HepG2 (cell line): ENCODE data around the gene TMC4. TPM values are rescaled to one million over a fixed set of nuclear protein-coding genes. Genes with fewer than 3 reads are reported as not detected.

Experiments
- CENPT ChIP-seq: sonication (generic); formaldehyde crosslinking; IDR thresholded peaks from 2 replicates; pipeline ENCODE4 v1.8.0; 2022; ENCODE audit warnings: low read depth, mild to moderate bottlenecking, moderate library complexity, missing genetic modification reagents
- EZH2 ChIP-seq: conservative IDR thresholded peaks from 2 replicates; pipeline ENCODE4 v1.6.1; 2012; ENCODE audit warnings: mild to moderate bottlenecking, low read depth, low read length, moderate library complexity
- ISL2 ChIP-seq: sonication (generic); formaldehyde crosslinking; IDR thresholded peaks from 2 replicates; pipeline ENCODE4 v1.5.0; 2020; ENCODE audit warnings: missing genetic modification reagents
- KAT2B ChIP-seq: fragments of 150-350 bp; IDR thresholded peaks from 2 replicates; pipeline ENCODE4 v1.6.1; 2014; ENCODE audit warnings: low read depth, low read length, borderline replicate concordance
- MAF1 ChIP-seq: sonication (generic); formaldehyde crosslinking; IDR thresholded peaks from 2 replicates; pipeline ENCODE4 v1.5.0; 2020; ENCODE audit warnings: missing genetic modification reagents, borderline replicate concordance
- MAFK ChIP-seq, 2 experiments: IDR thresholded peaks in 1 of 2; conservative IDR thresholded peaks in 1 of 2; 2 replicates each; pipeline ENCODE4 v1.6.1; 2011; ENCODE audit warnings: improper control_type of control experiment in 2 of 2, low read length in 2 of 2
- TCF7 ChIP-seq: sonication (generic); IDR thresholded peaks from 2 replicates; pipeline ENCODE4 v1.6.1; 2016; ENCODE audit warnings: antibody characterized with exemption, low read depth
- TGIF2 ChIP-seq: IDR thresholded peaks from 2 replicates; pipeline ENCODE4 v1.6.1; 2016; ENCODE audit warnings: control low read depth, missing compliant biosample characterization
- U2AF2 ChIP-seq: fragments of 200-400 bp; formaldehyde crosslinking; IDR thresholded peaks from 2 replicates; pipeline ENCODE4 v1.6.1; 2017; ENCODE audit warnings: low read depth, mild to moderate bottlenecking, low read length
- ZFP36L2 ChIP-seq: sonication (generic); formaldehyde crosslinking; IDR thresholded peaks from 2 replicates; pipeline ENCODE4 v1.4.0; 2020; ENCODE audit warnings: missing genetic modification reagents
- ZMYM2 ChIP-seq: sonication (generic); formaldehyde crosslinking; IDR thresholded peaks from 2 replicates; pipeline ENCODE4 v1.8.0; 2022; ENCODE audit warnings: mild to moderate bottlenecking, missing genetic modification reagents
- ZMYM4 ChIP-seq: sonication (generic); formaldehyde crosslinking; IDR thresholded peaks from 2 replicates; pipeline ENCODE4 v1.8.1; 2023; ENCODE audit warnings: mild to moderate bottlenecking, missing genetic modification reagents
- ZNF30 ChIP-seq: sonication (generic); formaldehyde crosslinking; IDR thresholded peaks from 2 replicates; pipeline ENCODE4 v1.5.0; 2020; ENCODE audit warnings: mild to moderate bottlenecking, missing genetic modification reagents
- ZSCAN31 ChIP-seq: sonication (generic); formaldehyde crosslinking; IDR thresholded peaks from 2 replicates; pipeline ENCODE4 v1.5.0; 2020; ENCODE audit warnings: low read depth, mild to moderate bottlenecking, missing genetic modification reagents
- polyA plus RNA-seq, 8 experiments: library from polyadenylated mRNA; depleted of rRNA in 3 of 8; stranded (reverse) in 7 of 8; unstranded in 1 of 8; fragments of >200 nt; fragmentation: Illumina TruSeq in 4 of 8; extraction: Trizol in 4 of 8; gene quantifications; 2 replicates each; pipeline versions ENCODE4 v1.2.1 to v1.2.3, GENCODE V29; 2011 to 2016; ENCODE audit warnings: low read depth in 4 of 8, missing spikeins in 1 of 8, mixed read lengths in 1 of 8; ENCODE audit not compliant: insufficient read depth in 1 of 8
- total RNA-seq, 5 experiments: library from RNA; depleted of rRNA; stranded (reverse); fragments of >200 nt; fragmentation: Illumina TruSeq; extraction: Trizol; gene quantifications; 2 replicates each; pipeline ENCODE4 v1.2.3, GENCODE V29; 2016; ENCODE audit warnings: low read depth in 1 of 5
- TF ChIP-seq, protein P1 (sequence below): conservative IDR thresholded peaks from 2 replicates; pipeline ENCODE4 v1.6.1; 2018; ENCODE audit warnings: missing genetic modification reagents
- TF ChIP-seq, protein P2 (sequence below): IDR thresholded peaks from 2 replicates; pipeline ENCODE4 v1.6.1; 2016; ENCODE audit warnings: mild to moderate bottlenecking
- TF ChIP-seq, protein P3 (sequence below): sonication (generic); formaldehyde crosslinking; IDR thresholded peaks from 2 replicates; pipeline ENCODE4 v1.5.1; 2020; ENCODE audit warnings: missing genetic modification reagents, mild to moderate bottlenecking, borderline replicate concordance
- TF ChIP-seq, protein P4 (sequence below): sonication (generic); formaldehyde crosslinking; IDR thresholded peaks from 2 replicates; pipeline ENCODE4 v1.5.0; 2020; ENCODE audit warnings: mild to moderate bottlenecking, missing genetic modification reagents
- TF ChIP-seq, protein P5 (sequence below): sonication (generic); formaldehyde crosslinking; IDR thresholded peaks from 2 replicates; pipeline ENCODE4 v1.4.0; 2020; ENCODE audit warnings: missing genetic modification reagents

TMC4 gene
- total and polyA plus RNA-seq, 2 of the 13 experiments (the other 11 are each of a cell fraction or from before 2014, with no cell fraction given) = 0.13 to 0.24 TPM

DNA sequence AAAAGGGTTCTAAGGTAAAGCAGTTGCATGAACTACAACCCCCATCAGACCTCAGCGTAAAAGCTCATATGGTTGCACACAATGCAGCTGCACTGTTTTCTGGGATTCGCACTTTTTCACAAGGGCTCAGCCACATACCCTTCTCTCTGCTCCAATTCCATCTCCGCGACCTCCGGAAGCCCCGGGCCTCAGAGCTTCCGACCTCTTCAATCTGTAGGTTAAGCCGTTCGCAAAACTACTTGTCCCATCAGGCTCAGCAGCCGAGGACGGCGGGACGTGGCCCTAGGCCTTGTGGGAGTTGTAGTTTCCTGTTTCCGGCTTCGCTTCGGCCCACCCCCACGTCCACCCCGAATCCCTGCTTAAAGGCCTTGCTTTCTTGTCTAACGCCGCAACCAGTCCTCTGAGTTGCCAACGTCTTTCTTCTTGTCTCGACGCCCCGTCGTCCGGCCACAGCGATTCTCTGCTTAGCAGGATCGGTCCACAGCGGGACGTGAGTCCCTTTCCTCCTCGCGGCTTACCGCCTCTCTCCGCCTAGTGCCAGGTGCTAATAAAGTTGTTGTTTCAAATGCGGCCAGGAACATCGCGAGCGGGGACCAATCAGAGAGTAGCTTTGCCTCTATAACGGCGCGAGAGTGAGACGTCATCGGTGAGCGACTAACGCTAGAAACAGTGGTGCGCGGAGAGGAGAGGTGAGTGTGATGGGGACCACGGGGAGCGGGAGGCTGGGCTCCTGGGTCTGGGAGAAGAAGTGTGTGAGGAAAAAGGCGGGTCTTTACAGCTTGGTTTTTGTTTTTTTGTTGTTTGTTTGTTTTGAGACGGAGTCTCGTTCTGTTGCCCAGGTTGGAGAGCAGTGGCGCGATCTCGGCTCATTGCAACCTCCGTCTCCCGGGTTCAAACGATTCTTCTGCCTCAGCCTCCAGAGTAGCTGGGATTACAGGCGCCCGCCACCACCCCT is 57.6 kb downstream of the TMC4 start, which contains the start of the genes PRPF31 and TFPT (continued):
- TF ChIP-seq, protein P1, sequence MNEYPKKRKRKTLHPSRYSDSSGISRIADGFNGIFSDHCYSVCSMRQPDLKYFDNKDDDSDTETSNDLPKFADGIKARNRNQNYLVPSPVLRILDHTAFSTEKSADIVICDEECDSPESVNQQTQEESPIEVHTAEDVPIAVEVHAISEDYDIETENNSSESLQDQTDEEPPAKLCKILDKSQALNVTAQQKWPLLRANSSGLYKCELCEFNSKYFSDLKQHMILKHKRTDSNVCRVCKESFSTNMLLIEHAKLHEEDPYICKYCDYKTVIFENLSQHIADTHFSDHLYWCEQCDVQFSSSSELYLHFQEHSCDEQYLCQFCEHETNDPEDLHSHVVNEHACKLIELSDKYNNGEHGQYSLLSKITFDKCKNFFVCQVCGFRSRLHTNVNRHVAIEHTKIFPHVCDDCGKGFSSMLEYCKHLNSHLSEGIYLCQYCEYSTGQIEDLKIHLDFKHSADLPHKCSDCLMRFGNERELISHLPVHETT (CRISPR knock-in tag) = peak; percentile 86
- TF ChIP-seq, protein P2, sequence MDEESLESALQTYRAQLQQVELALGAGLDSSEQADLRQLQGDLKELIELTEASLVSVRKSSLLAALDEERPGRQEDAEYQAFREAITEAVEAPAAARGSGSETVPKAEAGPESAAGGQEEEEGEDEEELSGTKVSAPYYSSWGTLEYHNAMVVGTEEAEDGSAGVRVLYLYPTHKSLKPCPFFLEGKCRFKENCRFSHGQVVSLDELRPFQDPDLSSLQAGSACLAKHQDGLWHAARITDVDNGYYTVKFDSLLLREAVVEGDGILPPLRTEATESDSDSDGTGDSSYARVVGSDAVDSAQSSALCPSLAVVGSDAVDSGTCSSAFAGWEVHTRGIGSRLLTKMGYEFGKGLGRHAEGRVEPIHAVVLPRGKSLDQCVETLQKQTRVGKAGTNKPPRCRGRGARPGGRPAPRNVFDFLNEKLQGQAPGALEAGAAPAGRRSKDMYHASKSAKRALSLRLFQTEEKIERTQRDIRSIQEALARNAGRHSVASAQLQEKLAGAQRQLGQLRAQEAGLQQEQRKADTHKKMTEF = peak; percentile 90
- no peak for TF ChIP-seq EZH2
- TF ChIP-seq, protein P3, sequence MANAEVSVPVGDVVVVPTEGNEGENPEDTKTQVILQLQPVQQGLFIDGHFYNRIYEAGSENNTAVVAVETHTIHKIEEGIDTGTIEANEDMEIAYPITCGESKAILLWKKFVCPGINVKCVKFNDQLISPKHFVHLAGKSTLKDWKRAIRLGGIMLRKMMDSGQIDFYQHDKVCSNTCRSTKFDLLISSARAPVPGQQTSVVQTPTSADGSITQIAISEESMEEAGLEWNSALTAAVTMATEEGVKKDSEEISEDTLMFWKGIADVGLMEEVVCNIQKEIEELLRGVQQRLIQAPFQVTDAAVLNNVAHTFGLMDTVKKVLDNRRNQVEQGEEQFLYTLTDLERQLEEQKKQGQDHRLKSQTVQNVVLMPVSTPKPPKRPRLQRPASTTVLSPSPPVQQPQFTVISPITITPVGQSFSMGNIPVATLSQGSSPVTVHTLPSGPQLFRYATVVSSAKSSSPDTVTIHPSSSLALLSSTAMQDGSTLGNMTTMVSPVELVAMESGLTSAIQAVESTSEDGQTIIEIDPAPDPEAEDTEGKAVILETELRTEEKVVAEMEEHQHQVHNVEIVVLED (CRISPR knock-in tag) = peak; percentile 99
- TF ChIP-seq ZMYM4 (CRISPR knock-in tag) = peak; percentile 70; the same call in 1 of the 2 replicates
- no peak; a peak in 1 of 4 replicates for TF ChIP-seq MAFK (conservative IDR thresholded peaks at IDR 0.05 in 1 of 2, IDR thresholded peaks at IDR 0.05 in 1 of 2; ENCODE audit: low read length in 2 of 2)
- no peak for TF ChIP-seq ZSCAN31 (CRISPR knock-in tag)
- no peak for TF ChIP-seq CENPT
- TF ChIP-seq TCF7 = no peak
- no peak for TF ChIP-seq ZNF30 (CRISPR knock-in tag)
- no peak for TF ChIP-seq ZMYM2 (CRISPR knock-in tag)
- TF ChIP-seq, protein P4, sequence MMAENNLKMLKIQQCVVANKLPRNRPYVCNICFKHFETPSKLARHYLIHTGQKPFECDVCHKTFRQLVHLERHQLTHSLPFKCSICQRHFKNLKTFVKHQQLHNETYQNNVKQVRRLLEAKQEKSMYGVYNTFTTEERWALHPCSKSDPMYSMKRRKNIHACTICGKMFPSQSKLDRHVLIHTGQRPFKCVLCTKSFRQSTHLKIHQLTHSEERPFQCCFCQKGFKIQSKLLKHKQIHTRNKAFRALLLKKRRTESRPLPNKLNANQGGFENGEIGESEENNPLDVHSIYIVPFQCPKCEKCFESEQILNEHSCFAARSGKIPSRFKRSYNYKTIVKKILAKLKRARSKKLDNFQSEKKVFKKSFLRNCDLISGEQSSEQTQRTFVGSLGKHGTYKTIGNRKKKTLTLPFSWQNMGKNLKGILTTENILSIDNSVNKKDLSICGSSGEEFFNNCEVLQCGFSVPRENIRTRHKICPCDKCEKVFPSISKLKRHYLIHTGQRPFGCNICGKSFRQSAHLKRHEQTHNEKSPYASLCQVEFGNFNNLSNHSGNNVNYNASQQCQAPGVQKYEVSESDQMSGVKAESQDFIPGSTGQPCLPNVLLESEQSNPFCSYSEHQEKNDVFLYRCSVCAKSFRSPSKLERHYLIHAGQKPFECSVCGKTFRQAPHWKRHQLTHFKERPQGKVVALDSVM (CRISPR knock-in tag) = peak; percentile 65
- TF ChIP-seq MAF1 = no peak
- TF ChIP-seq, protein P5, sequence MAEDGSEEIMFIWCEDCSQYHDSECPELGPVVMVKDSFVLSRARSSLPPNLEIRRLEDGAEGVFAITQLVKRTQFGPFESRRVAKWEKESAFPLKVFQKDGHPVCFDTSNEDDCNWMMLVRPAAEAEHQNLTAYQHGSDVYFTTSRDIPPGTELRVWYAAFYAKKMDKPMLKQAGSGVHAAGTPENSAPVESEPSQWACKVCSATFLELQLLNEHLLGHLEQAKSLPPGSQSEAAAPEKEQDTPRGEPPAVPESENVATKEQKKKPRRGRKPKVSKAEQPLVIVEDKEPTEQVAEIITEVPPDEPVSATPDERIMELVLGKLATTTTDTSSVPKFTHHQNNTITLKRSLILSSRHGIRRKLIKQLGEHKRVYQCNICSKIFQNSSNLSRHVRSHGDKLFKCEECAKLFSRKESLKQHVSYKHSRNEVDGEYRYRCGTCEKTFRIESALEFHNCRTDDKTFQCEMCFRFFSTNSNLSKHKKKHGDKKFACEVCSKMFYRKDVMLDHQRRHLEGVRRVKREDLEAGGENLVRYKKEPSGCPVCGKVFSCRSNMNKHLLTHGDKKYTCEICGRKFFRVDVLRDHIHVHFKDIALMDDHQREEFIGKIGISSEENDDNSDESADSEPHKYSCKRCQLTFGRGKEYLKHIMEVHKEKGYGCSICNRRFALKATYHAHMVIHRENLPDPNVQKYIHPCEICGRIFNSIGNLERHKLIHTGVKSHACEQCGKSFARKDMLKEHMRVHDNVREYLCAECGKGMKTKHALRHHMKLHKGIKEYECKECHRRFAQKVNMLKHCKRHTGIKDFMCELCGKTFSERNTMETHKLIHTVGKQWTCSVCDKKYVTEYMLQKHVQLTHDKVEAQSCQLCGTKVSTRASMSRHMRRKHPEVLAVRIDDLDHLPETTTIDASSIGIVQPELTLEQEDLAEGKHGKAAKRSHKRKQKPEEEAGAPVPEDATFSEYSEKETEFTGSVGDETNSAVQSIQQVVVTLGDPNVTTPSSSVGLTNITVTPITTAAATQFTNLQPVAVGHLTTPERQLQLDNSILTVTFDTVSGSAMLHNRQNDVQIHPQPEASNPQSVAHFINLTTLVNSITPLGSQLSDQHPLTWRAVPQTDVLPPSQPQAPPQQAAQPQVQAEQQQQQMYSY (CRISPR knock-in tag) = no peak
- no peak for TF ChIP-seq ZFP36L2 (CRISPR knock-in tag)
- TF ChIP-seq KAT2B = no peak
- TF ChIP-seq TGIF2 (CRISPR knock-in tag) = peak; percentile 95
- peak; percentile 60; the same call in 1 of the 2 replicates for TF ChIP-seq U2AF2
- peak; percentile 52 for TF ChIP-seq ISL2 (CRISPR knock-in tag)
